HG03575 (cell line): ENCODE data around the gene ZNF573.
"Not testable (repeated sequence)": the region's sequence is repeated elsewhere in the genome, so short reads cannot be mapped to it uniquely, and the experiment has no call there.

Source experiments
- ATAC-seq: cut with Tn5 transposase; IDR thresholded peaks from one replicate; pipeline ENCODE4 v1.9.1; 2021; ENCODE audit not compliant: unreplicated experiment, insufficient number of reproducible peaks, low FRiP score; ENCODE audit errors: extremely low read depth

ZNF573 gene

GRCh38 chr19:37779127-37780005 lies at the start of gene ZNF573:
Gene ZNF573 (minus strand): TSS chr19:37779586. CDS start chr19:37773729, 5,857 bp downstream.
- no peak for ATAC-seq

GRCh38 chr19:37817180-37817981 lies 38.0 kb upstream of the ZNF573 start:
- ATAC-seq, result no peak

- ATAC-seq, result not testable (repeated sequence)
Measured at GRCh38 chr19:37815611-37816010, 36.2 kb upstream of the ZNF573 start.

GRCh38 chr19:37813340-37813739 lies 34.0 kb upstream of the ZNF573 start:
- ATAC-seq, result no peak

- no peak for ATAC-seq
Measured at GRCh38 chr19:37809366-37809765, 30.0 kb upstream of the ZNF573 start.

GRCh38 chr19:37803249-37803840 lies 24.0 kb upstream of the ZNF573 start:
- no peak for ATAC-seq

- ATAC-seq, result no peak
Measured at GRCh38 chr19:37790244-37790925, 11.0 kb upstream of the ZNF573 start.

GRCh38 chr19:37778613-37779126 lies 716 bp downstream of the ZNF573 start:
- no peak for ATAC-seq

- ATAC-seq, result no peak
Measured at GRCh38 chr19:37770985-37771384, 8.4 kb downstream of the ZNF573 start.

- no peak for ATAC-seq
Measured at GRCh38 chr19:37763488-37763887, 15.9 kb downstream of the ZNF573 start.

GRCh38 chr19:37757683-37758082 lies 21.7 kb downstream of the ZNF573 start:
- not testable (repeated sequence) for ATAC-seq

- no peak for ATAC-seq
Measured at GRCh38 chr19:37738371-37738770, 41.0 kb downstream of the ZNF573 start.

GRCh38 chr19:37725181-37725580 lies 54.2 kb downstream of the ZNF573 start:
- no peak for ATAC-seq

- ATAC-seq, result no peak
Measured at GRCh38 chr19:37719927-37720265, 59.5 kb downstream of the ZNF573 start.

- no peak for ATAC-seq
Measured at GRCh38 chr19:37719111-37719926, 60.1 kb downstream of the ZNF573 start, which contains the start of gene ZNF607. Gene ZNF607 (minus strand): TSS chr19:37719761. CDS start chr19:37711618, 8,143 bp downstream.

GRCh38 chr19:37718304-37718703 lies 61.1 kb downstream of the ZNF573 start:
- ATAC-seq, result no peak

- no peak for ATAC-seq
Measured at GRCh38 chr19:37716140-37716539, 63.2 kb downstream of the ZNF573 start.

GRCh38 chr19:37706052-37706605 lies 73.3 kb downstream of the ZNF573 start:
- no peak for ATAC-seq
